HCT116 (cell line): Measurements from ENCODE around the gene CIAO2B. TPM values are rescaled to one million over a fixed set of nuclear protein-coding genes. Genes with fewer than 3 reads are reported as not detected.

Experiments
- ATAC-seq: fragments of 200-7000 bp; cut with Tn5 transposase; 2 replicates; pipeline ENCODE4 v1.9.1; 2020; ENCODE audit warnings: mild to moderate bottlenecking, moderate library complexity
- BruUV-seq: library from RNA; stranded (reverse); fragments of 400-500 nt; replicated peaks from 2 replicates; lab custom pipeline; 2021; lab: Mats Ljungman, UMichigan
- CTCF ChIA-PET: fragments of 300-600 bp; sonication (Branson Sonifier 250); formaldehyde crosslinking; loops from one replicate; lab custom pipeline; 2021; ENCODE audit warnings: antibody characterized with exemption; lab: Charles Lee
- POLR2A ChIA-PET: fragments of 300-600, 350-600 bp; sonication (Branson Sonifier 250); formaldehyde crosslinking; loops from one replicate; lab custom pipeline; 2021; ENCODE audit warnings: antibody characterized with exemption; lab: Charles Lee
- RAD21 ChIA-PET, 2 experiments: fragments of 300-600 bp; sonication (Branson Sonifier 250); formaldehyde crosslinking; loops; one replicate each; lab custom pipeline; 2023; ENCODE audit warnings: low total read pairs in 2 of 2; ENCODE audit not compliant: uncharacterized antibody in 2 of 2, unreplicated experiment in 2 of 2, low non-redundant PET in 1 of 2; lab: Charles Lee
- DNase-seq: peaks from one replicate; pipeline ENCODE4 v3.0.0-alpha.2; 2010; ENCODE audit warnings: low read depth, low spot score
- H2AFZ ChIP-seq: fragments of 200-600 bp; shearing (Covaris generic), sonication (generic); 2 replicates; pipeline ENCODE4 v1.6.1; 2017; ENCODE audit warnings: low read depth, mixed run types, mixed read lengths, antibody characterized with exemption, low read length; ENCODE audit not compliant: poor library complexity, severe bottlenecking
- H3K27ac ChIP-seq: 2 replicates; pipeline ENCODE4 v1.5.1; 2012; ENCODE audit warnings: low read depth, low read length
- H3K27me3 ChIP-seq: fragments of 200-600 bp; sonication (generic); 2 replicates; pipeline ENCODE4 v1.6.1; 2016; ENCODE audit warnings: mixed run types, low read length, mixed read lengths; ENCODE audit not compliant: insufficient read depth
- H3K36me3 ChIP-seq, 2 experiments: fragments of 200-500 bp in 1 of 2; fragments of 200-600 bp in 1 of 2; sonication (Bioruptor generic) in 1 of 2; sonication (generic) in 1 of 2; 2 replicates each; pipeline versions ENCODE4 v1.5.1 to v1.6.1; 2014 to 2016; ENCODE audit warnings: low read length in 2 of 2, inconsistent platforms in 1 of 2, mixed read lengths in 1 of 2, mixed run types in 1 of 2; ENCODE audit not compliant: insufficient read depth in 2 of 2, control insufficient read depth in 1 of 2
- H3K4me1 ChIP-seq, 2 experiments: fragments of 200-600 bp in 1 of 2; sonication (generic) in 1 of 2; 2 replicates each; pipeline versions ENCODE4 v1.5.1 to v1.6.1; 2012 to 2017; ENCODE audit warnings: low read length in 2 of 2, inconsistent platforms in 1 of 2, mild to moderate bottlenecking in 1 of 2, mixed read lengths in 1 of 2, mixed run types in 1 of 2, moderate library complexity in 1 of 2; ENCODE audit not compliant: insufficient read depth in 2 of 2, control insufficient read depth in 1 of 2
- H3K4me2 ChIP-seq: fragments of 200-600 bp; sonication (generic); 2 replicates; pipeline ENCODE4 v1.6.1; 2017; ENCODE audit warnings: mixed run types, low read length, mixed read lengths
- H3K4me3 ChIP-seq, 2 experiments: fragments of 200-600 bp in 1 of 2; sonication (generic) in 1 of 2; replicated peaks in 1 of 2; 2 replicates each; pipeline ENCODE4 v1.5.1; 2011 to 2016; ENCODE audit warnings: low read length in 2 of 2, control low read depth in 1 of 2, low read depth in 1 of 2, mild to moderate bottlenecking in 1 of 2, mixed read lengths in 1 of 2, mixed run types in 1 of 2
- H3K79me2 ChIP-seq: fragments of 200-600 bp; sonication (generic); 2 replicates; pipeline ENCODE4 v1.6.1; 2017; ENCODE audit warnings: mild to moderate bottlenecking, mixed run types, low read length, moderate library complexity, mixed read lengths; ENCODE audit not compliant: insufficient read depth
- H3K9ac ChIP-seq: fragments of 200-600 bp; sonication (generic); 2 replicates; pipeline ENCODE4 v1.6.1; 2016; ENCODE audit warnings: low read length, mixed read lengths
- H3K9me2 ChIP-seq: fragments of 200-600 bp; sonication (generic), shearing (Covaris generic); 2 replicates; pipeline ENCODE4 v1.6.1; 2017; ENCODE audit warnings: mixed run types, mild to moderate bottlenecking, moderate library complexity; ENCODE audit not compliant: insufficient read depth
- H3K9me3 ChIP-seq, 2 experiments: fragments of 200-500 bp in 1 of 2; fragments of 200-600 bp in 1 of 2; sonication (Bioruptor generic) in 1 of 2; sonication (generic) in 1 of 2; 2 replicates each; pipeline ENCODE4 v1.6.1; 2014 to 2017; ENCODE audit warnings: low read length in 2 of 2, mixed read lengths in 2 of 2, inconsistent platforms in 1 of 2, low read depth in 1 of 2, mild to moderate bottlenecking in 1 of 2, mixed run types in 1 of 2, moderate library complexity in 1 of 2; ENCODE audit not compliant: control insufficient read depth in 1 of 2, insufficient read depth in 1 of 2
- H4K20me1 ChIP-seq: fragments of 200-600 bp; sonication (generic), shearing (Covaris generic); 2 replicates; pipeline ENCODE4 v1.6.1; 2017; ENCODE audit warnings: mixed run types, mild to moderate bottlenecking, moderate library complexity; ENCODE audit not compliant: insufficient read depth
- ELF1 ChIP-seq: IDR thresholded peaks from 2 replicates; pipeline ENCODE4 v1.6.1; 2012; ENCODE audit warnings: low read depth, borderline replicate concordance
- FOSL1 ChIP-seq: IDR thresholded peaks from 2 replicates; pipeline ENCODE4 v1.6.1; 2012; ENCODE audit warnings: low read depth
- POLR2AphosphoS5 ChIP-seq: IDR thresholded peaks from 2 replicates; pipeline ENCODE4 v1.6.1; 2011; ENCODE audit warnings: mild to moderate bottlenecking, low read depth, low read length, moderate library complexity
- RAD21 ChIP-seq: IDR thresholded peaks from 2 replicates; pipeline ENCODE4 v1.6.1; 2012; ENCODE audit warnings: low read depth, mild to moderate bottlenecking
- SIN3A ChIP-seq: IDR thresholded peaks from 2 replicates; pipeline ENCODE4 v1.6.1; 2012; ENCODE audit warnings: low read depth
- SP1 ChIP-seq: IDR thresholded peaks from 2 replicates; pipeline ENCODE4 v1.6.1; 2012; ENCODE audit warnings: low read depth
- YY1 ChIP-seq: IDR thresholded peaks from 2 replicates; pipeline ENCODE4 v1.6.1; 2011; ENCODE audit warnings: low read length, low read depth, moderate library complexity, mild to moderate bottlenecking; ENCODE audit not compliant: insufficient replicate concordance; ENCODE audit errors: extremely low read depth
- intact Hi-C: fragments of 100-400 bp; cut with micrococcal nuclease; formaldehyde crosslinking; loops from 2 replicates; pipeline ENCODE4 v1.10.0; 2022
- total RNA-seq: library from RNA; stranded (reverse); gene quantifications from one replicate; pipeline ENCODE4 v1.2.1, GENCODE V29; 2021; ENCODE audit not compliant: unreplicated experiment
- TF ChIP-seq, protein P1 (sequence below): IDR thresholded peaks from 2 replicates; pipeline ENCODE4 v1.6.1; 2011; ENCODE audit warnings: mild to moderate bottlenecking, low read length, moderate library complexity; ENCODE audit not compliant: insufficient replicate concordance; ENCODE audit errors: extremely low read depth
- TF ChIP-seq, protein P2 (sequence below): IDR thresholded peaks from 2 replicates; pipeline ENCODE4 v1.6.1; 2012; ENCODE audit warnings: low read depth

The CIAO2B gene
- total RNA-seq, 1 experiment from 2014 or later, result 113 TPM

DNA sequence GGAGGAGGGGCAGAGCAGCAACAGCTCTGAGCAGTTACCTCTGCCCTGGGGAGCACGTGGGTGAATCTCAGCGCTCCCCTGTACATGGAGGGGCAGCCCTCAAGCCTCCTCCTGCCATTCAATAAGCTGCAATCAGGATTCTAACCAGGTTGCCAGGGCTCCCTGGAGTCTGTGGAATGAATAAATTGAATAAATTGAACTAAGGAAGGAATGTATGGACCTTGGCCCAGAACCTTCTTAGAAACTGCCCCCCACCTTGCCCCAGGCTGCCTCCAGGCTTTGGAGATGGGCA lies 14.0 kb downstream of the CIAO2B start:
- Histone ChIP-seq H3K4me3 (no peak overlapping the region), H3K9ac (no peak overlapping the region), H3K9me2 (no peaks in the 10 kb centered on the region), H3K79me2 (no peaks in the 10 kb centered on the region), H3K27me3 (no peaks in the 10 kb centered on the region), H3K27ac (no peak overlapping the region), H3K4me2 (no peak overlapping the region), H4K20me1 (no peaks in the 10 kb centered on the region), H3K36me3 (no peaks in the 10 kb centered on the region), H3K9me3 (no peaks in the 10 kb centered on the region), H2AFZ (no peak overlapping the region), H3K4me1 (peaks cover 4 to 7% of the 10 kb centered on the region in 2 experiments; a peak in 3 of 4 replicates)
- BruUV-seq, result no TSS peak
- intact Hi-C loops, result no loop called here
- RAD21 ChIA-PET, result no interaction called here
- DNase-seq (no peak), ATAC-seq (no peak)
- POLR2A ChIA-PET, result no interaction called here
- CTCF ChIA-PET, result interaction anchor here (1.4 to 1.9 kb wide), 2 partner anchors 11 to 47 kb away, joined by 3 to 5 read pairs; no protein-coding TSS in a partner anchor
- TF ChIP-seq, protein P1, sequence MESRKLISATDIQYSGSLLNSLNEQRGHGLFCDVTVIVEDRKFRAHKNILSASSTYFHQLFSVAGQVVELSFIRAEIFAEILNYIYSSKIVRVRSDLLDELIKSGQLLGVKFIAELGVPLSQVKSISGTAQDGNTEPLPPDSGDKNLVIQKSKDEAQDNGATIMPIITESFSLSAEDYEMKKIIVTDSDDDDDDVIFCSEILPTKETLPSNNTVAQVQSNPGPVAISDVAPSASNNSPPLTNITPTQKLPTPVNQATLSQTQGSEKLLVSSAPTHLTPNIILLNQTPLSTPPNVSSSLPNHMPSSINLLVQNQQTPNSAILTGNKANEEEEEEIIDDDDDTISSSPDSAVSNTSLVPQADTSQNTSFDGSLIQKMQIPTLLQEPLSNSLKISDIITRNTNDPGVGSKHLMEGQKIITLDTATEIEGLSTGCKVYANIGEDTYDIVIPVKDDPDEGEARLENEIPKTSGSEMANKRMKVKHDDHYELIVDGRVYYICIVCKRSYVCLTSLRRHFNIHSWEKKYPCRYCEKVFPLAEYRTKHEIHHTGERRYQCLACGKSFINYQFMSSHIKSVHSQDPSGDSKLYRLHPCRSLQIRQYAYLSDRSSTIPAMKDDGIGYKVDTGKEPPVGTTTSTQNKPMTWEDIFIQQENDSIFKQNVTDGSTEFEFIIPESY, result no peak
- TF ChIP-seq, protein P2, sequence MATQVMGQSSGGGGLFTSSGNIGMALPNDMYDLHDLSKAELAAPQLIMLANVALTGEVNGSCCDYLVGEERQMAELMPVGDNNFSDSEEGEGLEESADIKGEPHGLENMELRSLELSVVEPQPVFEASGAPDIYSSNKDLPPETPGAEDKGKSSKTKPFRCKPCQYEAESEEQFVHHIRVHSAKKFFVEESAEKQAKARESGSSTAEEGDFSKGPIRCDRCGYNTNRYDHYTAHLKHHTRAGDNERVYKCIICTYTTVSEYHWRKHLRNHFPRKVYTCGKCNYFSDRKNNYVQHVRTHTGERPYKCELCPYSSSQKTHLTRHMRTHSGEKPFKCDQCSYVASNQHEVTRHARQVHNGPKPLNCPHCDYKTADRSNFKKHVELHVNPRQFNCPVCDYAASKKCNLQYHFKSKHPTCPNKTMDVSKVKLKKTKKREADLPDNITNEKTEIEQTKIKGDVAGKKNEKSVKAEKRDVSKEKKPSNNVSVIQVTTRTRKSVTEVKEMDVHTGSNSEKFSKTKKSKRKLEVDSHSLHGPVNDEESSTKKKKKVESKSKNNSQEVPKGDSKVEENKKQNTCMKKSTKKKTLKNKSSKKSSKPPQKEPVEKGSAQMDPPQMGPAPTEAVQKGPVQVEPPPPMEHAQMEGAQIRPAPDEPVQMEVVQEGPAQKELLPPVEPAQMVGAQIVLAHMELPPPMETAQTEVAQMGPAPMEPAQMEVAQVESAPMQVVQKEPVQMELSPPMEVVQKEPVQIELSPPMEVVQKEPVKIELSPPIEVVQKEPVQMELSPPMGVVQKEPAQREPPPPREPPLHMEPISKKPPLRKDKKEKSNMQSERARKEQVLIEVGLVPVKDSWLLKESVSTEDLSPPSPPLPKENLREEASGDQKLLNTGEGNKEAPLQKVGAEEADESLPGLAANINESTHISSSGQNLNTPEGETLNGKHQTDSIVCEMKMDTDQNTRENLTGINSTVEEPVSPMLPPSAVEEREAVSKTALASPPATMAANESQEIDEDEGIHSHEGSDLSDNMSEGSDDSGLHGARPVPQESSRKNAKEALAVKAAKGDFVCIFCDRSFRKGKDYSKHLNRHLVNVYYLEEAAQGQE, result no peak
- TF ChIP-seq POLR2AphosphoS5 (no peak), RAD21 (no peak), ELF1 (no peak), SP1 (no peak), FOSL1 (no peak), YY1 (no peak), SIN3A (no peak)
